H1 (cell line): ENCODE results near the gene PIAS1. TPM values are rescaled to one million over a fixed set of nuclear protein-coding genes. Genes with fewer than 3 reads are reported as not detected.

Source experiments
- CTCF ChIA-PET: fragments of 300-600 bp; sonication (Branson Sonifier 250); formaldehyde crosslinking; loops from one replicate; lab custom pipeline; 2021; ENCODE audit not compliant: partially characterized antibody; lab: Charles Lee
- POLR2A ChIA-PET: fragments of 300-600 bp; sonication (Branson Sonifier 250); formaldehyde crosslinking; loops from one replicate; lab custom pipeline; 2021; ENCODE audit warnings: inconsistent platforms; ENCODE audit not compliant: partially characterized antibody; lab: Charles Lee
- DNase-seq, 2 experiments: peaks; one replicate each; pipeline versions ENCODE4 v3.0.0 to v3.0.0-alpha.2; 2010 to 2022; ENCODE audit warnings: low spot score in 2 of 2, low read depth in 1 of 2, mixed read lengths in 1 of 2
- FAIRE-seq: peaks from 2 replicates; lab custom pipeline; 2011; peaks lifted over from hg19 to GRCh38; lab: Jason Lieb, UNC
- H2AFZ ChIP-seq: 2 replicates; pipeline ENCODE4 v1.8.1; 2012; ENCODE audit warnings: low read length, inconsistent platforms
- H2AK5ac ChIP-seq: 2 replicates; pipeline ENCODE4 v1.6.1; 2013; ENCODE audit warnings: low read depth, low read length
- H2BK120ac ChIP-seq: replicated peaks from 2 replicates; pipeline ENCODE3; 2013; ENCODE audit warnings: low read depth, low read length, inconsistent platforms
- H2BK12ac ChIP-seq: 2 replicates; pipeline ENCODE4 v1.6.1; 2013; ENCODE audit warnings: low read depth, low read length
- H2BK15ac ChIP-seq: 2 replicates; pipeline ENCODE4 v1.6.1; 2013; ENCODE audit warnings: low read length
- H2BK20ac ChIP-seq: 2 replicates; pipeline ENCODE4 v1.6.1; 2013; ENCODE audit warnings: low read length
- H2BK5ac ChIP-seq: 2 replicates; pipeline ENCODE4 v1.6.1; 2013; ENCODE audit warnings: low read depth, low read length
- H3K14ac ChIP-seq: 2 replicates; pipeline ENCODE4 v1.6.1; 2013; ENCODE audit warnings: inconsistent platforms; ENCODE audit not compliant: insufficient read length
- H3K18ac ChIP-seq: 2 replicates; pipeline ENCODE4 v1.6.1; 2013; ENCODE audit warnings: low read length; ENCODE audit errors: extremely low read depth
- H3K23ac ChIP-seq: 2 replicates; pipeline ENCODE4 v1.6.1; 2013; ENCODE audit warnings: inconsistent platforms; ENCODE audit not compliant: insufficient read length
- H3K23me2 ChIP-seq: 2 replicates; pipeline ENCODE4 v1.6.1; 2013; ENCODE audit warnings: low read depth, low read length
- H3K27ac ChIP-seq: 2 replicates; pipeline ENCODE4 v1.6.1; 2011; ENCODE audit warnings: low read depth, low read length, inconsistent platforms
- H3K27me3 ChIP-seq, 4 experiments: replicated peaks in 1 of 4; 1 replicate in 1 of 4; 2 replicates in 3 of 4; pipeline versions ENCODE4 v1.6.1 to v1.8.1; 2011 to 2013; ENCODE audit warnings: low read length in 3 of 4, mild to moderate bottlenecking in 3 of 4, inconsistent platforms in 2 of 4, mixed read lengths in 2 of 4, moderate library complexity in 1 of 4; ENCODE audit not compliant: control insufficient read depth in 3 of 4, insufficient read depth in 3 of 4; ENCODE audit errors: extremely low read depth in 1 of 4
- H3K36me3 ChIP-seq, 4 experiments: 2 replicates each; pipeline versions ENCODE4 v1.6.1 to v1.8.1; 2011 to 2013; ENCODE audit warnings: mild to moderate bottlenecking in 4 of 4, low read length in 3 of 4, moderate library complexity in 2 of 4, control low read depth in 1 of 4, inconsistent platforms in 1 of 4; ENCODE audit not compliant: insufficient read depth in 4 of 4, control insufficient read depth in 2 of 4
- H3K4ac ChIP-seq: replicated peaks from 2 replicates; pipeline ENCODE3; 2013; ENCODE audit warnings: low read length, low read depth, mixed read lengths, inconsistent platforms; ENCODE audit not compliant: insufficient read length
- H3K4me1 ChIP-seq, 4 experiments: replicated peaks in 1 of 4; 1 replicate in 1 of 4; 2 replicates in 3 of 4; pipeline versions ENCODE4 v1.6.1 to v1.8.1; 2011 to 2013; ENCODE audit warnings: low read length in 3 of 4, inconsistent platforms in 2 of 4, mixed read lengths in 1 of 4; ENCODE audit not compliant: insufficient read depth in 4 of 4, control insufficient read depth in 3 of 4
- H3K4me2 ChIP-seq, 2 experiments: 2 replicates each; pipeline versions ENCODE4 v1.6.1 to v1.8.1; 2011 to 2013; ENCODE audit warnings: low read depth in 2 of 2, low read length in 2 of 2, control low read depth in 1 of 2, inconsistent platforms in 1 of 2, mild to moderate bottlenecking in 1 of 2; ENCODE audit not compliant: insufficient read depth in 1 of 2
- H3K4me3 ChIP-seq, 4 experiments: fragments of 200-600, 300-600 bp in 1 of 4; sonication (generic), shearing (Covaris generic), sonication (Bioruptor Twin) in 1 of 4; 2 replicates each; pipeline versions ENCODE4 v1.5.1 to v1.8.1; 2011 to 2016; ENCODE audit warnings: low read length in 4 of 4, low read depth in 3 of 4, control low read depth in 2 of 4, inconsistent platforms in 2 of 4, mild to moderate bottlenecking in 2 of 4, mixed read lengths in 1 of 4, moderate library complexity in 1 of 4; ENCODE audit not compliant: insufficient read depth in 2 of 4; ENCODE audit errors: extremely low read depth in 1 of 4
- H3K56ac ChIP-seq: replicated peaks from 2 replicates; pipeline ENCODE3; 2013; ENCODE audit warnings: low read depth, mild to moderate bottlenecking, mixed read lengths, low read length, inconsistent platforms; ENCODE audit not compliant: insufficient read length
- H3K79me1 ChIP-seq: 2 replicates; pipeline ENCODE4 v1.6.1; 2013; ENCODE audit warnings: low read depth, low read length, control low read depth
- H3K79me2 ChIP-seq, 2 experiments: 2 replicates each; pipeline versions ENCODE4 v1.6.1 to v1.8.1; 2012 to 2013; ENCODE audit warnings: low read length in 2 of 2, mild to moderate bottlenecking in 2 of 2, inconsistent platforms in 1 of 2; ENCODE audit not compliant: insufficient read depth in 2 of 2, control insufficient read depth in 1 of 2
- H3K9ac ChIP-seq, 4 experiments: replicated peaks in 1 of 4; 1 replicate in 1 of 4; 2 replicates in 3 of 4; pipeline versions ENCODE4 v1.6.1 to v1.8.1; 2011 to 2013; ENCODE audit warnings: low read depth in 3 of 4, low read length in 3 of 4, control low read depth in 2 of 4, mild to moderate bottlenecking in 2 of 4, moderate library complexity in 2 of 4, inconsistent platforms in 1 of 4; ENCODE audit errors: extremely low read depth in 1 of 4
- H3K9me3 ChIP-seq, 2 experiments: 2 replicates each; pipeline versions ENCODE4 v1.6.1 to v1.8.1; 2012 to 2013; ENCODE audit warnings: mild to moderate bottlenecking in 2 of 2, moderate library complexity in 2 of 2, control low read depth in 1 of 2, inconsistent platforms in 1 of 2, low read depth in 1 of 2, low read length in 1 of 2, mixed read lengths in 1 of 2; ENCODE audit not compliant: insufficient read depth in 2 of 2
- H4K20me1 ChIP-seq, 2 experiments: replicated peaks in 1 of 2; 2 replicates each; pipeline versions ENCODE3 to v1.8.1; 2011 to 2013; ENCODE audit warnings: inconsistent platforms in 2 of 2, low read length in 2 of 2, mild to moderate bottlenecking in 1 of 2; ENCODE audit not compliant: insufficient read depth in 2 of 2, control insufficient read depth in 1 of 2
- H4K5ac ChIP-seq: 2 replicates; pipeline ENCODE4 v1.6.1; 2013; ENCODE audit warnings: low read length, low read depth, mixed read lengths, inconsistent platforms; ENCODE audit not compliant: insufficient read length
- H4K8ac ChIP-seq: 2 replicates; pipeline ENCODE4 v1.8.0; 2013; ENCODE audit warnings: mild to moderate bottlenecking, moderate library complexity, low read length, inconsistent platforms; ENCODE audit not compliant: insufficient read depth; ENCODE audit errors: extremely low read depth
- H4K91ac ChIP-seq: replicated peaks from 2 replicates; pipeline ENCODE3; 2013; ENCODE audit warnings: low read length, mixed read lengths, inconsistent platforms; ENCODE audit not compliant: insufficient read length
- ASH2L ChIP-seq: fragments of 200-600, 300-600 bp; sonication (generic); IDR thresholded peaks from one replicate; pipeline ENCODE4 v1.7.1; 2017; ENCODE audit warnings: low read length
- BACH1 ChIP-seq: IDR thresholded peaks from 2 replicates; pipeline ENCODE4 v1.6.1; 2012; ENCODE audit warnings: low read length, improper control_type of control experiment
- FOSL1 ChIP-seq: IDR thresholded peaks from 2 replicates; pipeline ENCODE4 v1.6.1; 2011; ENCODE audit warnings: mild to moderate bottlenecking, low read depth, low read length, moderate library complexity; ENCODE audit not compliant: insufficient read depth
- GABPA ChIP-seq: IDR thresholded peaks from 2 replicates; pipeline ENCODE4 v1.6.1; 2011; ENCODE audit warnings: mild to moderate bottlenecking, low read length, moderate library complexity, borderline replicate concordance; ENCODE audit not compliant: insufficient read depth
- HDAC6 ChIP-seq: IDR thresholded peaks from one replicate; pipeline ENCODE4 v1.7.1; 2012; ENCODE audit warnings: low read depth, mild to moderate bottlenecking, inconsistent platforms, low read length, moderate library complexity
- JUND ChIP-seq: IDR thresholded peaks from 2 replicates; pipeline ENCODE4 v1.6.1; 2011; ENCODE audit warnings: mild to moderate bottlenecking, improper control_type of control experiment, low read length
- KDM4A ChIP-seq: IDR thresholded peaks from one replicate; pipeline ENCODE4 v1.7.1; 2012; ENCODE audit warnings: low read depth, mild to moderate bottlenecking, moderate library complexity, low read length, inconsistent platforms; ENCODE audit not compliant: severe bottlenecking
- NANOG ChIP-seq: IDR thresholded peaks from 2 replicates; pipeline ENCODE4 v1.6.1; 2011; ENCODE audit warnings: low read length, low read depth, mild to moderate bottlenecking, inconsistent platforms; ENCODE audit not compliant: insufficient read depth, poor library complexity, severe bottlenecking
- TAF1 ChIP-seq: IDR thresholded peaks from 2 replicates; pipeline ENCODE4 v1.6.1; 2011; ENCODE audit warnings: mild to moderate bottlenecking, low read depth, low read length
- TBP ChIP-seq: IDR thresholded peaks from 2 replicates; pipeline ENCODE4 v1.6.1; 2011; ENCODE audit warnings: low read depth, low read length, improper control_type of control experiment
- TEAD4 ChIP-seq: IDR thresholded peaks from 2 replicates; pipeline ENCODE4 v1.6.1; 2012; ENCODE audit warnings: low read depth, low read length, inconsistent platforms, mixed read lengths
- WGBS, 2 experiments: shearing (Covaris generic) in 1 of 2; methylation state at CpG; one replicate each; pipeline versions ENCODE4 v1.1.6 to v1.1.7; 2013 to 2015; ENCODE audit warnings: low lambda C conversion rate in 2 of 2, mixed read lengths in 2 of 2, inconsistent platforms in 1 of 2, low coverage in 1 of 2, missing lambda C conversion rate in 1 of 2; ENCODE audit not compliant: insufficient replicate concordance in 2 of 2, insufficient coverage in 1 of 2, insufficient read length in 1 of 2; ENCODE audit errors: extremely low coverage in 1 of 2, missing lambda C conversion rate in 1 of 2; 5-methylcytosine and 5-hydroxymethylcytosine counted together
- polyA plus RNA-seq, 7 experiments: library from polyadenylated mRNA; depleted of rRNA in 3 of 7; stranded (reverse) in 5 of 7; unstranded in 2 of 7; fragments of >200 nt in 5 of 7; fragments of 200-250 nt in 2 of 7; gene quantifications; 1 replicate in 5 of 7; 2 replicates in 1 of 7; 4 replicates in 1 of 7; pipeline versions ENCODE4 v1.2.1 to v1.2.3, GENCODE V29; 2011 to 2013; ENCODE audit warnings: missing spikeins in 2 of 7, mixed read lengths in 2 of 7
- total RNA-seq: library from RNA; stranded (reverse); fragmentation: NEBNext Ultra II Directional; extraction: Animal tissue kit (Norgen Biotek cat#: 25700); gene quantifications from 2 replicates; pipeline ENCODE4 v1.2.1, GENCODE V29; 2021
- TF ChIP-seq, protein P1 (sequence below): IDR thresholded peaks from 2 replicates; pipeline ENCODE4 v1.6.1; 2012; ENCODE audit warnings: inconsistent platforms

Gene PIAS1
- total and polyA plus RNA-seq, 2 of the 8 experiments (the other 6 are each of a cell fraction or from before 2014, with no cell fraction given) = 30.8 to 34.5 TPM

DNA sequence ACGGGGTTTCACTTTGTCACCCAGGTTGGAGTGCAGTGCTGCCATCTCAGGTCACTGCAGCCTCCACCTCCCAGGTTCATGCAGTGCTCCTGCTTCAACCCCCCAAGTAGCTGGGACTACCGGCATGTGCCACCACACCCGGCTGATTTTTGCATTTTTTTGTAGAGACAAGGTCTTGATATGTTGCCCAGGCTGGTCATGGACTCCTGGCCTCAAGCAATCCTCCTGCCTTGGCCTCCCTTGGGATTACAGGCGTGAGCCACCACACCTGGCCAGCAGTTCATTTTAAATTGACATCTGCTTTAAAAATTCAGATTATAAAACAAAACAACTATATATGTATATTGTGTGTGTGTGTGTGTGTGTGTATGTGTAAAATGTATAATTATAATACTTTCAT is 112.7 kb downstream of the PIAS1 start:
- peaks cover 0 to 25% (median 3%) of the 10 kb centered on the region in 4 experiments; a peak in 5 of 8 replicates for H3K36me3 ChIP-seq
- H2BK12ac ChIP-seq = no peak overlapping the region
- H3K23me2 ChIP-seq = no peaks in the 10 kb centered on the region
- H3K4ac ChIP-seq = no peak overlapping the region
- H4K5ac ChIP-seq = no peak overlapping the region
- H3K4me2 ChIP-seq = no peak overlapping the region
- no peak overlapping the region for H2BK15ac ChIP-seq
- H3K9ac ChIP-seq = no peak overlapping the region
- H3K27me3 ChIP-seq = no peaks in the 10 kb centered on the region
- no peaks in the 10 kb centered on the region for H4K20me1 ChIP-seq
- no peak overlapping the region for H3K27ac ChIP-seq
- no peak for DNase-seq
- H4K8ac ChIP-seq = no peak overlapping the region
- TF ChIP-seq TEAD4 (no peak), GABPA (no peak), JUND (no peak), ASH2L (no peak), KDM4A (no peak), TBP (no peak), FOSL1 (no peak), HDAC6 (no peak), BACH1 (no peak), NANOG (no peak), TAF1 (no peak)
- TF ChIP-seq, protein P1, sequence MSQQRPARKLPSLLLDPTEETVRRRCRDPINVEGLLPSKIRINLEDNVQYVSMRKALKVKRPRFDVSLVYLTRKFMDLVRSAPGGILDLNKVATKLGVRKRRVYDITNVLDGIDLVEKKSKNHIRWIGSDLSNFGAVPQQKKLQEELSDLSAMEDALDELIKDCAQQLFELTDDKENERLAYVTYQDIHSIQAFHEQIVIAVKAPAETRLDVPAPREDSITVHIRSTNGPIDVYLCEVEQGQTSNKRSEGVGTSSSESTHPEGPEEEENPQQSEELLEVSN = no peak
- H3K23ac ChIP-seq = no peak overlapping the region
- H2AK5ac ChIP-seq = no peak overlapping the region
- H4K91ac ChIP-seq = no peak overlapping the region
- FAIRE-seq = no peak
- 94% methylated on average over 4 of the region's 4 CpGs; no CpG with 5 or more reads in 1 of the 2 experiments for WGBS, 2 experiments
- POLR2A ChIA-PET = interaction anchor here (1.0 kb wide), 1 partner anchor 11 kb away, joined by 3 read pairs; no protein-coding TSS in a partner anchor
- H3K56ac ChIP-seq = no peak overlapping the region
- no peak overlapping the region for H3K18ac ChIP-seq
- H2BK20ac ChIP-seq = no peak overlapping the region
- no peaks in the 10 kb centered on the region for H3K4me1 ChIP-seq
- CTCF ChIA-PET = interaction anchor here (0.6 kb wide), 1 partner anchor 205 kb away, joined by 3 read pairs; no protein-coding TSS in a partner anchor
- no peaks in the 10 kb centered on the region for H3K79me1 ChIP-seq
- no peak overlapping the region for H2BK120ac ChIP-seq
- no peaks in the 10 kb centered on the region for H3K79me2 ChIP-seq
- H3K14ac ChIP-seq = no peak overlapping the region
- no peaks in the 10 kb centered on the region for H3K9me3 ChIP-seq
- no peak overlapping the region for H3K4me3 ChIP-seq
- no peak overlapping the region for H2AFZ ChIP-seq
- no peak overlapping the region for H2BK5ac ChIP-seq
